Duodenal mucosa (tissue), 2 donors: ENCODE measurements around the gene NEGR1.

Experiments
- H3K27ac ChIP-seq: one replicate; pipeline ENCODE4 v1.7.0; 2013; ENCODE audit warnings: low read depth, low read length
- H3K27me3 ChIP-seq, 2 donors: one replicate each; pipeline ENCODE4 v1.7.0; 2013; ENCODE audit warnings: low read length in 2 of 2, control low read depth in 1 of 2; ENCODE audit not compliant: insufficient read depth in 2 of 2, control insufficient read depth in 1 of 2
- H3K36me3 ChIP-seq, 2 donors: one replicate each; pipeline ENCODE4 v1.7.0; 2013; ENCODE audit warnings: low read length in 2 of 2, control low read depth in 1 of 2; ENCODE audit not compliant: insufficient read depth in 2 of 2, control insufficient read depth in 1 of 2
- H3K4me1 ChIP-seq, 2 donors: one replicate each; pipeline ENCODE4 v1.7.0; 2013; ENCODE audit warnings: low read length in 2 of 2, control low read depth in 1 of 2; ENCODE audit not compliant: insufficient read depth in 2 of 2, control insufficient read depth in 1 of 2
- H3K4me3 ChIP-seq, 2 donors: one replicate each; pipeline ENCODE4 v1.7.0; 2013; ENCODE audit warnings: low read length in 2 of 2, low read depth in 1 of 2
- H3K9ac ChIP-seq, 2 donors: one replicate each; pipeline ENCODE4 v1.7.0; 2013; ENCODE audit warnings: low read length in 2 of 2, low read depth in 1 of 2
- H3K9me3 ChIP-seq, 2 donors: one replicate each; pipeline ENCODE4 v1.7.0; 2013; ENCODE audit warnings: low read length in 2 of 2, control low read depth in 1 of 2; ENCODE audit not compliant: control insufficient read depth in 1 of 2

NEGR1 gene

DNA sequence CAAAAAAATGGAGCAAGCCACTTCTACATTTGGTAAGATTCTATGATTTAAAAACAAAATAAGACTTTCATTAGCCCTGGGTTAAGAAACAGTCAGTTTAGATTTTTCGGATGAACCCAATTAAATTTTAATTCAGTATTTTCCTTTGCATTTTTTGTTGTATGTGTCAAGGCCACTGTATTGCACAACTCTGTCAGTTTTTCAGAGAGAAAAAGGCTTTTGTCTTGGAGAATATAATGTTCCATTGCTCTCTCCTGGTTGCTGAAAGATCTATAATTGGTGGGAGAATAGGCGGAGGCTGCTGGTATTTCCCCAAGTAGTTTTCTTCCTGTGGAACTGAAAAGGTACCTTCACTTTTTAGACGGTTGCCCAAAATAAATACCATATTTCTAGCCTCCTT is 84.6 kb downstream of the NEGR1 start:
- no peak overlapping the region for H3K9ac ChIP-seq
- no peaks in the 10 kb centered on the region for H3K27me3 ChIP-seq
- no peaks in the 10 kb centered on the region for H3K9me3 ChIP-seq
- H3K4me3 ChIP-seq = no peak overlapping the region
- no peaks in the 10 kb centered on the region for H3K36me3 ChIP-seq
- H3K27ac ChIP-seq = no peak overlapping the region
- H3K4me1 ChIP-seq = no peaks in the 10 kb centered on the region

DNA sequence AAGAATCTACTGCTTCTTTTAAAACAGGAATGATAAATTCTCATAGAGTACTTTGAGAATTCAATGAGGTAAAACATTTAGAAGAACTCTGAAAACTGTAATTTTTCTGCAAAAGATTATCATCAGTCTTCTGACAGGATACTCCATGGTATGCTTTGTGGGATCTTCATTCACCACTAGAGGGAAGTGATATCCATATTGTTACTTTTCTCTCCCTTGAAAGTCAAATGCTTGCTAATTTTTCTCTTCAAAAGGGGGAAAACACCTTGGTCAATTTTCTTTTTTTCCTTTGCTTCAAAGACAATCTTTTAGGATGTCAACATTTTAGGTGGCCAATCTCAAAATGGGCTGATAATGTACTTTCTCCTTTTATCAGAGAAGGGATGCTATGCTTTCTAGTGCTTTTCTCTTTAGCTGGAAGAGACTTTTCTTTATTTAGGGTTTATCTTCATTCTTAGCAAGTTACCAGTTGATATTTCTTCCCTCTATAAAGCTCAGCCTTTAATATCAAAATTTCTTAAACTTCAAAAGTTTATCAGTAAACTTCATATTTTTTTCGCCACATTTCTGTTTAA is 95.5 kb downstream of the NEGR1 start:
- H3K27me3 ChIP-seq = no peaks in the 10 kb centered on the region
- no peak overlapping the region for H3K9ac ChIP-seq
- no peaks in the 10 kb centered on the region for H3K4me1 ChIP-seq
- no peaks in the 10 kb centered on the region for H3K36me3 ChIP-seq
- H3K4me3 ChIP-seq = no peak overlapping the region
- no peak overlapping the region for H3K27ac ChIP-seq
- no peaks in the 10 kb centered on the region for H3K9me3 ChIP-seq

DNA sequence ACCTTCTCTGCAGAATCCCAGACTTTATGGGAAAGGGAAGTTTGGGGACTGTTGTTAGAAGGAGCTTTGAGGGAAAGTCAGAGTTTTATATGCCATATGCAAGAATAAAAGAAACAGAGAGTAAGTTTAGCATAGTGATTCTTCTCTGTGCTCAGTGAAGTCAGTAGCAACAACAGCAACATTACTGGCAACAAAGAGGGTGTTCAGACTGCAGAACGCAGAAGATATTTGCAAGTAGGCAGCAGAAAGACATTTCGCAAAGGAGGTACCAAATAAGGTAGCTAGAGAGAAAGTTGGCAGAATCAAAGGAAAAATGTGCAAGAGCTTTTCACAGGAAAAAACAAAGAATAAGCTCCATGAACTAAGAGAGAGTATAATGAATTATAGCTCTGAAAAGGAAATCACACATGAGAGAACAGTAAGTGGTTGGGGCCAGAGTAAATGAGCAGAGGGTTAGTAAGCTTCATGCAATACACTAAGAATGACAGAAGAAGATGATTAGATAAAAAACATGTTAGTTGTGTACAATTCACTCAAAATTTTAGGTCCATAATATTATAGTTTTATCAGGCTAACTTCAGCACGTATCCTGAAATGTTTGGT is 98.1 kb downstream of the NEGR1 start:
- no peak overlapping the region for H3K9ac ChIP-seq
- H3K9me3 ChIP-seq = no peaks in the 10 kb centered on the region
- H3K27me3 ChIP-seq = no peaks in the 10 kb centered on the region
- H3K36me3 ChIP-seq = no peaks in the 10 kb centered on the region
- H3K27ac ChIP-seq = peak overlapping the region; percentile 10
- H3K4me1 ChIP-seq = no peaks in the 10 kb centered on the region
- H3K4me3 ChIP-seq = no peak overlapping the region

DNA sequence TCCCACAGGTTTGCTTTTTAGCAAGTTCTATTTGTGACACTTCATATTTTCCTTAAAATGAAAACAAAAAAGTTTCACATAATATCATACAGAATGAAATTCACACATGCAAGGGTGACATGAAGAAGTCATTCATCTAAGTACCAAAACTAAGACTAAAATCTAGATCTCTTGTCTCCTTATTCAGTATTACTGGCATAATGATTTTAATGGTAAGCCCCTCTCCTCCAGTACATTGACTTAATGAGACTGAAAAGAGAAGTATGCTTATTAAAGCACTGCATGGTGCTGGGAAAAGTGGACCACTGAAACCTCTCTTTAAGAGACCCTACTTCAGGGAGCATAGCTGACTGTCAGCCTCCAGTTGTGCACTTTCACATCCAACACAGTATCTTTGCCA is 99.5 kb downstream of the NEGR1 start:
- no peak overlapping the region for H3K9ac ChIP-seq
- no peaks in the 10 kb centered on the region for H3K4me1 ChIP-seq
- no peak overlapping the region for H3K27ac ChIP-seq
- no peak overlapping the region for H3K4me3 ChIP-seq
- no peaks in the 10 kb centered on the region for H3K9me3 ChIP-seq
- H3K36me3 ChIP-seq = no peaks in the 10 kb centered on the region
- H3K27me3 ChIP-seq = no peaks in the 10 kb centered on the region

DNA sequence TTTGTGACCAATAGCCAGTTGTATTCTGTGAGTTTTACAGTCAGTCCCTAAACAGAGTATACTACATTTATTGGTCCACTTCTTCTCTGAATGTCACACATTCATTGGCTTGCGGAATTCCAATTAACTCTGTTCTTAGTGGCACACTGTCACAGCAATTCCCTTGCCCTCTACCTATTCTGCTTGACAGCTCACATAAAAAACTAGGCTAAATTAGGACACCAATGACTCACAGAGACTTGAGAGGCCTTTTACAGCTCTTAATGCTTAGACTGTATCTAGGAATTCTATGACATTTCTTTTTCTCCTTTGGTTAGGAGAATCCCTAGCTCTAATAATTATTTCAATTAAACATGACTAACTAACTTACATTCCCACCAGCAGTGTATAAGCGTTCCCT is 104.1 kb downstream of the NEGR1 start:
- no peaks in the 10 kb centered on the region for H3K36me3 ChIP-seq
- no peak overlapping the region for H3K4me3 ChIP-seq
- no peak overlapping the region for H3K27ac ChIP-seq
- no peaks in the 10 kb centered on the region for H3K9me3 ChIP-seq
- no peaks in the 10 kb centered on the region for H3K4me1 ChIP-seq
- no peaks in the 10 kb centered on the region for H3K27me3 ChIP-seq
- H3K9ac ChIP-seq = no peak overlapping the region

DNA sequence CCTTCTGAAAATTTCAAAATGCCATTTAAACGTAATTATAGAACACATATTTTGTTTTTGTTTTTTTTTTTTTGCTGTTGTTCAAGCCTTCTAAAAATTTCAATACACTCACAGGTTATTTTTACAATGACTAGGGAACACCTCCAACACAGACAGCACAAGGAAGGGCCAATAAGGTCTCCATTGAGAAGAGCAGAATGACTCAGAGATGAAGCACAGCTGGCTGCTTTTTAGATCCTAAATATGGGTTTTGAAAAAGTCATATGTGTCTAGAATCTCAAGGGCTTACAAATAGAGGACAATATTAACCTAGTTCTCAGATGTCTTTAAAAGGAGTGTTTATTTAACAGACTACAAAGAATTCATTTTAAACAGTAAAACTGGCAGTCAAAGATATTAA is 104.6 kb downstream of the NEGR1 start:
- no peak overlapping the region for H3K27ac ChIP-seq

DNA sequence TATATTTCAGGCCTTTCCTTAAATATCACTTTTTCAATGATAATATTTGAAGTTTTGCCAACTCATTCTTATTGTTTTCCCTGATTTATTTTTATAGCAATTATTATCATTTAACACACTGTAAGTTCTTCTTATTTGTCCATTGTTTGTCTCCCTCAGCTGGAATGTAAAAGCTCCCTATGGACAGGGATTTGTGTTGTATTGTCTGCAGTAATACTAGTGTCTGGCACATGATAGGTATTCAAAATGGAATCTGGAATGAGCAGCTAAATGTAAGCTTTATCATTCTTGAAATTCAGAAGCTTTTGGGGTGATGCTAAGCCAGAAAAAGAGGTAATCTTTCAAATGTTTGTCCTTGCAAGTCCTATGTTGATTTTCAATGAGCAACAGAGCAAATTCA is 112.1 kb downstream of the NEGR1 start:
- no peaks in the 10 kb centered on the region for H3K9me3 ChIP-seq
- H3K36me3 ChIP-seq = no peaks in the 10 kb centered on the region
- H3K27ac ChIP-seq = no peak overlapping the region
- no peaks in the 10 kb centered on the region for H3K27me3 ChIP-seq
- H3K4me1 ChIP-seq = no peaks in the 10 kb centered on the region
- no peak overlapping the region for H3K9ac ChIP-seq
- no peak overlapping the region for H3K4me3 ChIP-seq

More for the DNA sequence above, 104.6 kb downstream of the NEGR1 start:
- Histone ChIP-seq H3K4me1 (no peaks in the 10 kb centered on the region), H3K36me3 (no peaks in the 10 kb centered on the region), H3K4me3 (no peak overlapping the region), H3K27me3 (no peaks in the 10 kb centered on the region), H3K9ac (no peak overlapping the region), H3K9me3 (no peaks in the 10 kb centered on the region)

DNA sequence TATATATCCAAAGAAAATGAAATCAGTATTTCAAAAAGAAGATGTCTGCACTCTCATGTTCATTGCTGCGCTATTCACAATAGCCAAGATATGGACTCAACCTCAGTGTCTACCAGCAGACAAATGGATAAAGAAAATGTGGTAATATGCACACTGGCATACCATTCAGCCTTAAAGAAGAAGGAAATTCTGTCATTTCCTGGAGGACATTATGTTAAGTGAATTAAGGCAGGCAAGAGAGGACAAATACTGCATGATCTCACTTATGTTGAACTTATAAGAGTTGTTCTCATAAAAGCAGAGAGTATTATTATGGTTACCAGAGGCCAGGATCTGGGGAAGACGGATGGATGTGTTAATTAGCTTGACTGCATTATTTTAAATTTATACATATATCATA is 115.9 kb downstream of the NEGR1 start:
- no peaks in the 10 kb centered on the region for H3K4me1 ChIP-seq
- H3K9ac ChIP-seq = no peak overlapping the region
- no peaks in the 10 kb centered on the region for H3K36me3 ChIP-seq
- no peaks in the 10 kb centered on the region for H3K9me3 ChIP-seq
- no peak overlapping the region for H3K4me3 ChIP-seq
- no peaks in the 10 kb centered on the region for H3K27me3 ChIP-seq
- no peak overlapping the region for H3K27ac ChIP-seq

DNA sequence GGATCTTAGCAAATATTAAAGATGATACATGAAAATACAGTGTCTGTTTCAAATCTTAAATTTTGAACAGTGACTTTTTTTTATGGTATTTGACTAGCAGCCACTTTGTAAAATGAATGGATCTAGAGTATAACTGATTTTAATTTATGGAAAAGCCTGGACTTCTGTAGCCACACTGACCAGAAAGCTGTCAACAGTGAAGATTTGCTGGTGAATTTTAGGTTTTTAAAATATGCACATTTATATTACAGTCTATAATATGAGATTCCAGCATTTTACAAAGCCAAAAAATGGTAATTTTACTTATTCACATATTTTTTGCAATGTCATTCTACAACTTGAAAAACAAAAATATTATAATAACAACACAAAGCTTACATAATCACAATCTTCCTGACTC is 131.8 kb downstream of the NEGR1 start:
- no peak overlapping the region for H3K9ac ChIP-seq
- H3K9me3 ChIP-seq = no peaks in the 10 kb centered on the region
- H3K36me3 ChIP-seq = no peaks in the 10 kb centered on the region
- no peaks in the 10 kb centered on the region for H3K27me3 ChIP-seq
- no peak overlapping the region for H3K27ac ChIP-seq
- no peak overlapping the region for H3K4me3 ChIP-seq
- H3K4me1 ChIP-seq = no peaks in the 10 kb centered on the region

DNA sequence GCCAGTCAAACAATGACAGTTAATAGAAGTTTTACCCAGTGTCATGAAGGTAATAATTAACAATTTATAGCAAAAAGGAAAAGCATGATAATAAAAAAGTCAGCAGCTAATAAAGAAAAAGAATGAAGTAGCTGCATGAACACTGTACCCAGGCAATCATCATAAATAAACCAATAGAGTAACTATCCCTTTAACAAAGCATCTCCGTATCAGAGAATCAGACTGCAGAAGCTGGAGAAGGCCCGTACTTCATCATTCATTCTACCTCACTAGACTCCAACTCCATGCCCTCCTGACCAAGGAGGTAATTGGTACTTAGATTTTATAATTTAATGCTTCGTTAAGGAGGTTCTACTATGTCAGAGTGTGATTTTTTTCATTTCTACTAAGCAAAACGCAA is 140.5 kb downstream of the NEGR1 start:
- no peaks in the 10 kb centered on the region for H3K4me1 ChIP-seq
- H3K27ac ChIP-seq = no peak overlapping the region
- H3K4me3 ChIP-seq = no peak overlapping the region
- H3K27me3 ChIP-seq = no peaks in the 10 kb centered on the region
- peaks cover 0 to 4% of the 10 kb centered on the region in 2 donors for H3K9me3 ChIP-seq
- no peak overlapping the region for H3K9ac ChIP-seq
- H3K36me3 ChIP-seq = no peaks in the 10 kb centered on the region
